Neural progenitor cell (in vitro differentiated cells): ENCODE results near the gene PRIM2. TPM values are rescaled to one million over a fixed set of nuclear protein-coding genes. Genes with fewer than 3 reads are reported as not detected.
"Not testable (repeated sequence)": the region's sequence is repeated elsewhere in the genome, so short reads cannot be mapped to it uniquely, and the experiment has no call there.

Experiments used
- DNase-seq: peaks from one replicate; pipeline ENCODE4 v3.0.0-alpha.2; 2016; ENCODE audit warnings: low spot score
- H2AFZ ChIP-seq: fragments of 200-600 bp; sonication (generic); replicated peaks from 2 replicates; pipeline ENCODE4 v1.6.1; 2016; ENCODE audit warnings: antibody characterized with exemption
- H3F3A ChIP-seq: fragments of 200-600 bp; sonication (generic); 2 replicates; pipeline ENCODE4 v1.6.1; 2016; ENCODE audit warnings: antibody characterized with exemption, low read depth
- H3K27ac ChIP-seq: fragments of 200-600 bp; sonication (generic); 2 replicates; pipeline ENCODE4 v1.5.1; 2016; ENCODE audit warnings: mild to moderate bottlenecking
- H3K27me3 ChIP-seq: fragments of 200-600 bp; sonication (generic); 2 replicates; pipeline ENCODE4 v1.6.1; 2016; ENCODE audit warnings: mild to moderate bottlenecking, moderate library complexity
- H3K36me3 ChIP-seq: fragments of 200-600 bp; sonication (generic); 2 replicates; pipeline ENCODE4 v1.5.1; 2016
- H3K4me1 ChIP-seq: fragments of 200-600 bp; sonication (generic); 2 replicates; pipeline ENCODE4 v1.6.1; 2016; ENCODE audit warnings: mixed run types
- H3K4me2 ChIP-seq: fragments of 200-600 bp; sonication (generic); 2 replicates; pipeline ENCODE4 v1.6.1; 2016
- H3K4me3 ChIP-seq: fragments of 200-600 bp; sonication (generic); 2 replicates; pipeline ENCODE4 v1.5.1; 2016
- H3K79me2 ChIP-seq: fragments of 200-600 bp; sonication (generic); 2 replicates; pipeline ENCODE4 v1.6.1; 2016; ENCODE audit warnings: low read depth
- H3K9ac ChIP-seq: fragments of 200-600 bp; sonication (generic); 2 replicates; pipeline ENCODE4 v1.6.1; 2016
- H3K9me3 ChIP-seq: fragments of 200-600 bp; sonication (generic); 2 replicates; pipeline ENCODE4 v1.5.1; 2016; ENCODE audit warnings: low read depth
- H4K20me1 ChIP-seq: fragments of 200-600 bp; sonication (generic); 2 replicates; pipeline ENCODE4 v1.6.1; 2016; ENCODE audit warnings: low read depth
- H3K27ac Mint-ChIP-seq: 3 replicates; pipeline ENCODE4 v1.8.0; 2021; ENCODE audit warnings: mixed read lengths
- H3K27me3 Mint-ChIP-seq: 2 replicates; pipeline ENCODE4 v1.8.0; 2022; ENCODE audit warnings: low read depth, mild to moderate bottlenecking, inconsistent platforms, moderate library complexity, mixed read lengths; ENCODE audit not compliant: insufficient read depth
- H3K36me3 Mint-ChIP-seq: 3 replicates; pipeline ENCODE4 v1.8.0; 2021; ENCODE audit warnings: mixed read lengths
- H3K4me1 Mint-ChIP-seq: 3 replicates; pipeline ENCODE4 v1.8.0; 2021; ENCODE audit warnings: mixed read lengths
- H3K4me3 Mint-ChIP-seq: 3 replicates; pipeline ENCODE4 v1.8.0; 2021; ENCODE audit warnings: mild to moderate bottlenecking, moderate library complexity, mixed read lengths
- H3K9me3 Mint-ChIP-seq: 3 replicates; pipeline ENCODE4 v1.8.0; 2020; ENCODE audit warnings: mixed read lengths
- CTCF ChIP-seq: fragments of 200-600 bp; sonication (generic); IDR thresholded peaks from 2 replicates; pipeline ENCODE4 v1.5.1; 2017; ENCODE audit warnings: antibody characterized with exemption, mild to moderate bottlenecking
- EZH2 ChIP-seq: fragments of 200-600 bp; sonication (generic); IDR thresholded peaks from 2 replicates; pipeline ENCODE4 v1.6.1; 2017; ENCODE audit warnings: antibody characterized with exemption, mild to moderate bottlenecking, moderate library complexity
- EZH2phosphoT487 ChIP-seq: fragments of 200-600 bp; sonication (generic); IDR thresholded peaks from 2 replicates; pipeline ENCODE4 v1.6.1; 2017; ENCODE audit warnings: antibody characterized with exemption
- total RNA-seq: library from RNA; depleted of rRNA; stranded (reverse); fragments of >200 nt; gene quantifications from 2 replicates; pipeline ENCODE4 v1.2.3, GENCODE V29; 2015; ENCODE audit warnings: low replicate concordance

PRIM2 gene
- total RNA-seq, 1 donor from 2014 or later: 81.0 TPM

GRCh38 chr6:57421503-57421902 is 104.1 kb downstream of the PRIM2 start:
- TF ChIP-seq EZH2 (no peak), EZH2phosphoT487 (no peak), CTCF (no peak)
- no peak overlapping the region for H3K27ac Mint-ChIP-seq
- no peak overlapping the region for H3K4me3 Mint-ChIP-seq
- Histone ChIP-seq H3K4me2 (no peak overlapping the region), H3K27ac (no peak overlapping the region), H3K4me3 (no peak overlapping the region), H3K9me3 (no peaks in the 10 kb centered on the region), H3K27me3 (no peaks in the 10 kb centered on the region), H3F3A (peaks cover 16% of the 10 kb centered on the region), H3K79me2 (peaks cover 25% of the 10 kb centered on the region), H3K9ac (no peak overlapping the region), H3K4me1 (peaks cover 28% of the 10 kb centered on the region), H2AFZ (no peak overlapping the region), H4K20me1 (peaks cover 29% of the 10 kb centered on the region), H3K36me3 (no peaks in the 10 kb centered on the region)
- H3K9me3 Mint-ChIP-seq: peaks cover 2% of the 10 kb centered on the region
- peaks cover 3% of the 10 kb centered on the region for H3K36me3 Mint-ChIP-seq
- H3K4me1 Mint-ChIP-seq: peaks cover 10% of the 10 kb centered on the region
- no peak for DNase-seq
- H3K27me3 Mint-ChIP-seq: peaks cover 2% of the 10 kb centered on the region

- Histone ChIP-seq H3K9me3 (no peaks in the 10 kb centered on the region), H3K4me1 (peaks cover 28% of the 10 kb centered on the region), H3K9ac (no peak overlapping the region), H2AFZ (no peak overlapping the region), H3F3A (peaks cover 16% of the 10 kb centered on the region), H3K27ac (no peak overlapping the region), H3K27me3 (no peaks in the 10 kb centered on the region), H3K36me3 (no peaks in the 10 kb centered on the region), H3K79me2 (peaks cover 29% of the 10 kb centered on the region), H4K20me1 (peaks cover 29% of the 10 kb centered on the region), H3K4me2 (peak overlapping the region; percentile 42), H3K4me3 (no peak overlapping the region)
- H3K27ac Mint-ChIP-seq: no peak overlapping the region
- no peaks in the 10 kb centered on the region for H3K9me3 Mint-ChIP-seq
- peaks cover 10% of the 10 kb centered on the region for H3K4me1 Mint-ChIP-seq
- peak; percentile 74 for DNase-seq
- H3K36me3 Mint-ChIP-seq: no peaks in the 10 kb centered on the region
- no peak overlapping the region for H3K4me3 Mint-ChIP-seq
- H3K27me3 Mint-ChIP-seq: peaks cover 2% of the 10 kb centered on the region
- no peak for TF ChIP-seq EZH2
- peak; percentile 92 for TF ChIP-seq EZH2phosphoT487
These were observed 106.0 kb downstream of the PRIM2 start for GRCh38 chr6:57423468-57423867.

- H3K4me2 ChIP-seq, H3K79me2 ChIP-seq, H3K4me1 ChIP-seq, H3K27ac Mint-ChIP-seq, H3K4me3 ChIP-seq, DNase-seq, H2AFZ ChIP-seq, H3K9me3 ChIP-seq, H3K27ac ChIP-seq, H3F3A ChIP-seq, H3K36me3 Mint-ChIP-seq, H3K4me1 Mint-ChIP-seq, H3K4me3 Mint-ChIP-seq, H3K9ac ChIP-seq, H3K27me3 ChIP-seq, H3K27me3 Mint-ChIP-seq, H3K36me3 ChIP-seq, H4K20me1 ChIP-seq, H3K9me3 Mint-ChIP-seq: not testable (repeated sequence)
These were observed 114.3 kb downstream of the PRIM2 start for GRCh38 chr6:57431742-57432141.

GRCh38 chr6:57432157-57432556 is 114.7 kb downstream of the PRIM2 start:
- no peak for TF ChIP-seq EZH2
- no peak for TF ChIP-seq CTCF
- no peak for TF ChIP-seq EZH2phosphoT487
- H3K4me3 ChIP-seq: no peak overlapping the region
- DNase-seq: no peak
- H3K36me3 ChIP-seq: no peaks in the 10 kb centered on the region
- H2AFZ ChIP-seq: no peak overlapping the region
- H3K9me3 Mint-ChIP-seq: no peaks in the 10 kb centered on the region
- no peak overlapping the region for H3K4me3 Mint-ChIP-seq
- H3K27me3 ChIP-seq: no peaks in the 10 kb centered on the region
- H3K27me3 Mint-ChIP-seq: no peaks in the 10 kb centered on the region
- H3K27ac ChIP-seq: no peak overlapping the region
- H3K36me3 Mint-ChIP-seq: peaks cover 1% of the 10 kb centered on the region
- H3K4me2 ChIP-seq: no peak overlapping the region
- no peak overlapping the region for H3K9ac ChIP-seq
- peaks cover 8% of the 10 kb centered on the region for H3K4me1 ChIP-seq
- H3K4me1 Mint-ChIP-seq: peaks cover 3% of the 10 kb centered on the region
- no peaks in the 10 kb centered on the region for H3K9me3 ChIP-seq
- no peak overlapping the region for H3K27ac Mint-ChIP-seq
- no peaks in the 10 kb centered on the region for H3F3A ChIP-seq
- H4K20me1 ChIP-seq: peaks cover 7% of the 10 kb centered on the region
- H3K79me2 ChIP-seq: peaks cover 4% of the 10 kb centered on the region
